GM13976 (cell line): Measurements from ENCODE around the gene MCM5.
"Not testable (repeated sequence)": the region's sequence is repeated elsewhere in the genome, so short reads cannot be mapped to it uniquely, and the experiment has no call there.

Source experiments
- DNase-seq: peaks from one replicate; pipeline ENCODE4 v3.0.0; 2012; ENCODE audit warnings: low spot score
- in situ Hi-C: fragments of 300-500 bp; cut with MboI; formaldehyde crosslinking; loops from one replicate; pipeline ENCODE4 v1.12.0; 2022; ENCODE audit warnings: low sequenced_read_pairs, mixed read lengths, inconsistent platforms; ENCODE audit not compliant: unreplicated experiment
- TF ChIP-seq, protein P1 (sequence below): IDR thresholded peaks from 2 replicates; pipeline ENCODE4 v1.5.1; 2012; ENCODE audit warnings: borderline replicate concordance, mild to moderate bottlenecking; ENCODE audit not compliant: insufficient read depth; ENCODE audit errors: extremely low read depth, missing control alignments, control extremely low read depth

The MCM5 gene

DNA sequence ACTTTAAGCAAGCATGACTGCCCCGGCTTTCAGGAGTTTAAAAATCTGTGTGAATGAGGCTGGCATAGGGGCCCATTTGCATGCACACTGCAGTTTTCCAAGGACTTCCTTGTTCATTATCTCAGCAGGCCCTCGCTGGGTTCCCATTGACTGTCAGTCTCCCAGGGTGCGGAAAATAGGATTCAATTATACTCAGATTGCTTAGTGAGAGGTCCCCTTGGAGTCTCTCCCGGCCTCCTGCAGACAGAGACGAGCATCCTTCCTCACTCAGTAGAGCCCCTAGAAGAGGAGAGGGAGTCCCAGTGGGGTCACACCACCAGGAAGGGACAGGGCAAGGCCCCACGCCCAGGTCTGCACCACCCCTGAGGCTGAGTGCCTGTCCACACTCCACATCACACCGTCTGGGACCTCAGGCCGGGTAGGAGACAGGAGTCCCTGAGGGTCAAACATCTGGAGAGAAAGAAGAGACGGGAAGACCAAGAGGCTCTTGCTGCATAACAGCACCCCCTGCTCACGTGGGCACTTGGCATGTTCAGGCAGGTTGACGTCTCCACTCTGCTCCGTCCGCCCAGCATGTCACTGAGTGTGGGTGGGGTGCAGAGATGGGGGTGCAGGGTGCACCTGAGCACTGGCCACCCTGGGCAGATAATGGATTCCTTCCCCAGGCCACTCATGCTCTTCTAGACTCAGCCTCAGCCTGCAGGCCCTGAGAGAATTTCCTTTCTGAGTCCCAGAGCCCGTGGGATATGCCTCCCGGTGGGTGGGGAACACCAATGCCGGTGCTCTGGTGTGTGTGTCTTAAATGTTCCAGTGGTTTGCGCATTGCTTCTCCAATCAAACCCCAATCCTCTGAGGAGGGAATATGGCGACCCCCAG lies 58.8 kb downstream of the MCM5 start:
- TF ChIP-seq, protein P1, sequence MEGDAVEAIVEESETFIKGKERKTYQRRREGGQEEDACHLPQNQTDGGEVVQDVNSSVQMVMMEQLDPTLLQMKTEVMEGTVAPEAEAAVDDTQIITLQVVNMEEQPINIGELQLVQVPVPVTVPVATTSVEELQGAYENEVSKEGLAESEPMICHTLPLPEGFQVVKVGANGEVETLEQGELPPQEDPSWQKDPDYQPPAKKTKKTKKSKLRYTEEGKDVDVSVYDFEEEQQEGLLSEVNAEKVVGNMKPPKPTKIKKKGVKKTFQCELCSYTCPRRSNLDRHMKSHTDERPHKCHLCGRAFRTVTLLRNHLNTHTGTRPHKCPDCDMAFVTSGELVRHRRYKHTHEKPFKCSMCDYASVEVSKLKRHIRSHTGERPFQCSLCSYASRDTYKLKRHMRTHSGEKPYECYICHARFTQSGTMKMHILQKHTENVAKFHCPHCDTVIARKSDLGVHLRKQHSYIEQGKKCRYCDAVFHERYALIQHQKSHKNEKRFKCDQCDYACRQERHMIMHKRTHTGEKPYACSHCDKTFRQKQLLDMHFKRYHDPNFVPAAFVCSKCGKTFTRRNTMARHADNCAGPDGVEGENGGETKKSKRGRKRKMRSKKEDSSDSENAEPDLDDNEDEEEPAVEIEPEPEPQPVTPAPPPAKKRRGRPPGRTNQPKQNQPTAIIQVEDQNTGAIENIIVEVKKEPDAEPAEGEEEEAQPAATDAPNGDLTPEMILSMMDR: no peak
- DNase-seq: no peak
- in situ Hi-C loops: no loop called here

DNA sequence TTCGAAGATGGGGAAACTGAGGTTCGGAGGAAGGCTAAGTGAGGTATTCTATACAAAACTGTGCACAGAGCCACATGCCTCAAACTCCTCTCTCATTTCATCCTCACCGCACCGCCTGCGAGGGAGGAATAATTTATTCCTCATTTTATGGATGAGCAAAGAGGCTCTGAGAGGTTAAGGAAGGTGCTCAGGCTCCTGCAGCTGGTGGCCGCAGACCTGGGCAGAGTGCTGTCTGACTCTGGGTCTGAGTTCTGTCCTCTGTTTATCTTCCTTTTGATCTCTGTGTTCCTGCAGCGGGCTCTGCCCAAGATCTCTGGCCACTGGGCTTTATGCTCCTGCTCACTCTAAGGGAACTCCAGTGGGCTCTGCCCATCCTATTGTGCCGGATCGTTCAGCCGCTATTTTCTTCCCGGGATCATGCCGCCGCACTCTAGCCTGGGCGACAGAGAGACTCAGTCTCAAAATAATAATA lies 59.5 kb downstream of the MCM5 start:
- no peak for DNase-seq
- in situ Hi-C loops: no loop called here
- TF ChIP-seq, protein P1: no peak

DNA sequence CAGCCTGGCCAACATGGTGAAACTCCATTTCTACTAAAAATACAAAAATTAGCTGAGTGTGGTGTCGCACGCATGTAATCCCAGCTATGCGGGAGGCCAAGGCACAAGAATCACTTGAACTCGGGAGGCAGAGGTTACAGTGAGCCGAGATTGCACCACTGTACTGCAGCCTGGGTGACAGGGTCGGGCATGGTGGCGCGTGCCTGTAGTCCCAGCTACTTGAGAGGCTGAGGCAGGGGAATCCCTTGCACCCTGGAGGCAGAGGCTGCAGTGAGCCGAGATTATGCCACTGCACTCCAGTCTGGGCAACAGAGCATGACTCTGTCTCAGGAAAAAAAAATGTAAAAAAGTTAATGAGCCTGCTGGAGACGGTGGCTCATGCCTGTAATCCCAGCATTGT lies 60.0 kb downstream of the MCM5 start:
- in situ Hi-C loops, DNase-seq: not testable (repeated sequence)

DNA sequence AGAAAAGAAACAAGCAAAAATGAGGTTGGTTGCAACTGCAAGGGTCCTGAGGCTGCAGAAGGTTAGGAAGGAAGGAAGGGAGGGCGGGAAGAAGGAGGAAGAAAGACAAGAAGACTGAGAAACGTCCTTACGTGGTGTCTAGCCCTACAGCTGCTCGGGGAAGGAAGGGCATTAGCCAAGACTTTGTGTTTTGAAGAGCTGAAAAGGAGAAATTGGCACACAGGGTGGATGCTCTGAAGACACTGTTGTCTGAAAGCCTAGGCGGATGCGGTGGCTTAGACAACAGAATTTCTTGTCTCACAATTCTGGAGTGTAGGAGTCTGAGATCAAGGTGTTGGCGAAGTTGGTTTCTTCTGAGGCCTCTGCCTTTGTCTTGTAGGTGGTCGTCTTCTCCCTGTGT lies 60.7 kb downstream of the MCM5 start:
- in situ Hi-C loops: no loop called here
- DNase-seq: no peak
- TF ChIP-seq, protein P1: no peak

DNA sequence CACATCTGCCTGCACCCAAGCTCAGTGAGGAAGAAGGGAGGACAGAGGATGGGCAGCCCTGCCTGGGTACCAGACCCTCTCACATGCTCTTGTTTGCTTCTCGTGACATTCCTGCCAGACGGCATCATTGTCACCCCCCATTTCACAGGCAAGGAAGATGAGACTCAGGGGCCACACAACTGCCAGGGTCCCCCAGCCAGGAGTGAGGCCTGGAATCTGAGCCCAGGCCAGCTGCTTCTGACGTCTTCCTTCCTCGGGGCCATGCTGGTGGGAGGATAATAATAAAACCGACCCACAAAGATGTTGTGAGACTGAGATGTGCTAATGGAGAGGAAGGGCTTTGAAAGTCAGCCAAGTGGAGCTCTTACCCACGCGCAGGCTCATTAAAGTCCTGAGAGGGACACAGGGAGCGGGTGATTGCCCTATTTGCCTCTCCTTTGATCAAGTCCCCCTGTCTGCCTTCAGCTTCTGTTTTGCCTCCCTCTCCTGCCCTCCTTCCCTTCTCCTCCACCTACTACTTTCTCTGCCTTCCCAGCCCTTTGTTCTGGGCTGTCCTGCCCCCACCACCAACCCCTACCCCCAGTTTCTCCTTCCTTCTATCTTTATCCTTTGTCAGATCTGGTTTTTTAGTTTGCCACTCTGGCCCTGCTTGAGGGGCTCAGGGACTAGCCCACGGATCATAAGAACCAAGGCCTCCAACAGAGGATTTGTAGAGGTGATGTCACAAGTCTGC lies 62.7 kb downstream of the MCM5 start:
- DNase-seq: no peak
- TF ChIP-seq, protein P1: no peak
- in situ Hi-C loops: no loop called here

DNA sequence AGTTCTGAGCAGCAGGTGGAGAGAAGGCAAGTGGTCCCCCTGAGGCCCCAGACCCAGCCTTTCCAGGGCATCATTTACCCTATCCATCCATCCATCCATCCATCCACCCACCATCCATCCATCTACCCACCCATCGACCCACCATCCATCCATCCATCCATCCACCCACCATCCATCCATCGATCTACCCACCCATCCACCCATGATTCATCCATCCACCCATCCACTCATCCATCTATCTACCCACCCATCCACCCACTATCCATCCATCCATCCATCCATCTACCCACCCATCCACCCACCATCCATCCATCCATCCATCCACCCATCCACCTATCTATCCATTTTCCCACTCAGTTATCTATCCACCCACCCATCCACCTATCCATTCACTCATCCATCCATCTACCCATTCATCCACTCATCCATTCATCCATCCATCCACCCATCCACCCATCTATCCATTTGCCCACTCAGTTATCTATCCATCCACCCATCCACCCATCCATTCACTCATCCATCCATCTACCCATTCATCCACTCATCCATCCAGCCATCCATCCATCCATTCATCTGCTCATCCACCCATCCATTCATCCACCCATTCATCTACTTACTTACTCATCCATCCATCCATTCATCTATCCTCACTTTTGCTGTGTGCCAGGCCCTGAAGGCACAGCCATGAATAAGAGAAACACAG lies 63.4 kb downstream of the MCM5 start:
- TF ChIP-seq, protein P1: no peak
- in situ Hi-C loops: no loop called here
- no peak for DNase-seq

DNA sequence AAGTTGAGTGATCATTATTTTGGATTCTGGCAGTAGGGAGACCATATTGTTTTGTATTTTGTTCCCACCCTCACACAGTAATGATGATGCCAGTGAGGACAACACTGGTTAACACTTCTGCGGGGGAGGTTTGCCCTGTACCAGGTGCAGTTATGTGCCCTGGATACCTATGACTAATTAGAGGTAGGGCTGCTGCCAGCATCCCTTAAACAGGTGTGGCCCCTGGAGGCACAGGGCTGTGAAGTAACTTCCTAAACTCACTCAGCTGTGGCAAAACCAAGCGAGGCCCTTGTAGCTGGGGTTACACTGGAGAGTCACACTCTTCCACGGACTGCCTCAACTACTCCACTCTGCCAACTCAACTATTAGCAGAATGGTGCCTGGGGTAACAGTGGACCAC lies 64.5 kb downstream of the MCM5 start:
- TF ChIP-seq, protein P1: no peak

More for the DNA sequence above, 64.5 kb downstream of the MCM5 start:
- in situ Hi-C loops: no loop called here
- no peak for DNase-seq
